Neural progenitor cell (in vitro differentiated cells): Measurements from ENCODE around the gene IFT172. TPM values are rescaled to one million over a fixed set of nuclear protein-coding genes. Genes with fewer than 3 reads are reported as not detected.
"Not testable (repeated sequence)": the region's sequence is repeated elsewhere in the genome, so short reads cannot be mapped to it uniquely, and the experiment has no call there.

ENCODE experiments used
- DNase-seq: peaks from one replicate; pipeline ENCODE4 v3.0.0-alpha.2; 2016; ENCODE audit warnings: low spot score
- H2AFZ ChIP-seq: fragments of 200-600 bp; sonication (generic); replicated peaks from 2 replicates; pipeline ENCODE4 v1.6.1; 2016; ENCODE audit warnings: antibody characterized with exemption
- H3F3A ChIP-seq: fragments of 200-600 bp; sonication (generic); 2 replicates; pipeline ENCODE4 v1.6.1; 2016; ENCODE audit warnings: antibody characterized with exemption, low read depth
- H3K27ac ChIP-seq: fragments of 200-600 bp; sonication (generic); 2 replicates; pipeline ENCODE4 v1.5.1; 2016; ENCODE audit warnings: mild to moderate bottlenecking
- H3K27me3 ChIP-seq: fragments of 200-600 bp; sonication (generic); 2 replicates; pipeline ENCODE4 v1.6.1; 2016; ENCODE audit warnings: mild to moderate bottlenecking, moderate library complexity
- H3K36me3 ChIP-seq: fragments of 200-600 bp; sonication (generic); 2 replicates; pipeline ENCODE4 v1.5.1; 2016
- H3K4me1 ChIP-seq: fragments of 200-600 bp; sonication (generic); 2 replicates; pipeline ENCODE4 v1.6.1; 2016; ENCODE audit warnings: mixed run types
- H3K4me2 ChIP-seq: fragments of 200-600 bp; sonication (generic); 2 replicates; pipeline ENCODE4 v1.6.1; 2016
- H3K4me3 ChIP-seq: fragments of 200-600 bp; sonication (generic); 2 replicates; pipeline ENCODE4 v1.5.1; 2016
- H3K79me2 ChIP-seq: fragments of 200-600 bp; sonication (generic); 2 replicates; pipeline ENCODE4 v1.6.1; 2016; ENCODE audit warnings: low read depth
- H3K9ac ChIP-seq: fragments of 200-600 bp; sonication (generic); 2 replicates; pipeline ENCODE4 v1.6.1; 2016
- H3K9me3 ChIP-seq: fragments of 200-600 bp; sonication (generic); 2 replicates; pipeline ENCODE4 v1.5.1; 2016; ENCODE audit warnings: low read depth
- H4K20me1 ChIP-seq: fragments of 200-600 bp; sonication (generic); 2 replicates; pipeline ENCODE4 v1.6.1; 2016; ENCODE audit warnings: low read depth
- H3K27ac Mint-ChIP-seq: 3 replicates; pipeline ENCODE4 v1.8.0; 2021; ENCODE audit warnings: mixed read lengths
- H3K27me3 Mint-ChIP-seq: 2 replicates; pipeline ENCODE4 v1.8.0; 2022; ENCODE audit warnings: low read depth, mild to moderate bottlenecking, inconsistent platforms, moderate library complexity, mixed read lengths; ENCODE audit not compliant: insufficient read depth
- H3K36me3 Mint-ChIP-seq: 3 replicates; pipeline ENCODE4 v1.8.0; 2021; ENCODE audit warnings: mixed read lengths
- H3K4me1 Mint-ChIP-seq: 3 replicates; pipeline ENCODE4 v1.8.0; 2021; ENCODE audit warnings: mixed read lengths
- H3K4me3 Mint-ChIP-seq: 3 replicates; pipeline ENCODE4 v1.8.0; 2021; ENCODE audit warnings: mild to moderate bottlenecking, moderate library complexity, mixed read lengths
- H3K9me3 Mint-ChIP-seq: 3 replicates; pipeline ENCODE4 v1.8.0; 2020; ENCODE audit warnings: mixed read lengths
- EZH2 ChIP-seq: fragments of 200-600 bp; sonication (generic); IDR thresholded peaks from 2 replicates; pipeline ENCODE4 v1.6.1; 2017; ENCODE audit warnings: antibody characterized with exemption, mild to moderate bottlenecking, moderate library complexity
- EZH2phosphoT487 ChIP-seq: fragments of 200-600 bp; sonication (generic); IDR thresholded peaks from 2 replicates; pipeline ENCODE4 v1.6.1; 2017; ENCODE audit warnings: antibody characterized with exemption
- total RNA-seq: library from RNA; depleted of rRNA; stranded (reverse); fragments of >200 nt; gene quantifications from 2 replicates; pipeline ENCODE4 v1.2.3, GENCODE V29; 2015; ENCODE audit warnings: low replicate concordance
- TF ChIP-seq, protein P1 (sequence below): fragments of 200-600 bp; sonication (generic); IDR thresholded peaks from 2 replicates; pipeline ENCODE4 v1.5.1; 2017; ENCODE audit warnings: antibody characterized with exemption, mild to moderate bottlenecking

The IFT172 gene
- total RNA-seq, 1 donor from 2014 or later: 20.3 TPM

DNA sequence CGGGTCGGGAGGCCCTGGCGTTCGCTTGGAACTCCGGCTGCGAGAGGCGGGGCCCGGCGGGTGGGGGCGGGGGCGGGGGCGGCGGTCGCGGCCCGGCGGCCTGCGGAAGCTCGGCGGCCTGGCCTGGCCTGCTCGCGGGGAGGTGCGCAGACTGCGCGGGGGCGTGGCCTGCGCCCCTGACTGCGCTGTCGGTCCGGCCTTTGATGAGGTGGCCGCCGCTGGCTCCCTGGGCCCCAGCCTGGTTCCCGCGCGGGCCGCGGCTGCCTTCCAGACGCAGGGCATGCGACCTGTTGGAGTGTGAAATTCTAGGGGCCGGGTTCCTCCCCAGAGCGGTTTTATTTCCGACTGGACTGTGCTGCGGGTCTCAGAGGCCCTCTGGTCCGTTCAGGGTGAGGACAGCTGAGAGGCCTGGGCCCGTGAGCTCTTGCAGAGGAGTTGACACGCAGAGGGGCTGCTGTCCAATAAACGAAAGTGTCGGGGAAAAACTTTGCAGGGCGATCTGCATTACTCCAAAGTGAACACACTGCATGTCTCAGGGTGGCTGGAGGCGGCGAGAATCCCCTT lies 60.5 kb downstream of the IFT172 start:
- Histone ChIP-seq H3K79me2 (peaks cover 47% of the 10 kb centered on the region), H3F3A (peaks cover 24% of the 10 kb centered on the region), H3K27ac (peak overlapping the region; percentile 95), H2AFZ (no peak overlapping the region), H3K9ac (peak overlapping the region; percentile 94), H3K4me3 (peak overlapping the region; percentile 94), H3K36me3 (peaks cover 3% of the 10 kb centered on the region), H3K9me3 (no peaks in the 10 kb centered on the region), H3K4me1 (peaks cover 12% of the 10 kb centered on the region), H3K4me2 (peak overlapping the region; percentile 89), H3K27me3 (no peaks in the 10 kb centered on the region), H4K20me1 (peaks cover 49% of the 10 kb centered on the region)
- DNase-seq: peak; percentile 95
- TF ChIP-seq EZH2phosphoT487 (no peak), EZH2 (no peak)
- TF ChIP-seq, protein P1, sequence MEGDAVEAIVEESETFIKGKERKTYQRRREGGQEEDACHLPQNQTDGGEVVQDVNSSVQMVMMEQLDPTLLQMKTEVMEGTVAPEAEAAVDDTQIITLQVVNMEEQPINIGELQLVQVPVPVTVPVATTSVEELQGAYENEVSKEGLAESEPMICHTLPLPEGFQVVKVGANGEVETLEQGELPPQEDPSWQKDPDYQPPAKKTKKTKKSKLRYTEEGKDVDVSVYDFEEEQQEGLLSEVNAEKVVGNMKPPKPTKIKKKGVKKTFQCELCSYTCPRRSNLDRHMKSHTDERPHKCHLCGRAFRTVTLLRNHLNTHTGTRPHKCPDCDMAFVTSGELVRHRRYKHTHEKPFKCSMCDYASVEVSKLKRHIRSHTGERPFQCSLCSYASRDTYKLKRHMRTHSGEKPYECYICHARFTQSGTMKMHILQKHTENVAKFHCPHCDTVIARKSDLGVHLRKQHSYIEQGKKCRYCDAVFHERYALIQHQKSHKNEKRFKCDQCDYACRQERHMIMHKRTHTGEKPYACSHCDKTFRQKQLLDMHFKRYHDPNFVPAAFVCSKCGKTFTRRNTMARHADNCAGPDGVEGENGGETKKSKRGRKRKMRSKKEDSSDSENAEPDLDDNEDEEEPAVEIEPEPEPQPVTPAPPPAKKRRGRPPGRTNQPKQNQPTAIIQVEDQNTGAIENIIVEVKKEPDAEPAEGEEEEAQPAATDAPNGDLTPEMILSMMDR: no peak
- peak overlapping the region; percentile 99 for H3K4me3 Mint-ChIP-seq
- H3K27me3 Mint-ChIP-seq: no peaks in the 10 kb centered on the region
- peaks cover 10% of the 10 kb centered on the region for H3K36me3 Mint-ChIP-seq
- H3K9me3 Mint-ChIP-seq: no peaks in the 10 kb centered on the region
- peak overlapping the region; percentile 95 for H3K27ac Mint-ChIP-seq
- peaks cover 26% of the 10 kb centered on the region for H3K4me1 Mint-ChIP-seq

DNA sequence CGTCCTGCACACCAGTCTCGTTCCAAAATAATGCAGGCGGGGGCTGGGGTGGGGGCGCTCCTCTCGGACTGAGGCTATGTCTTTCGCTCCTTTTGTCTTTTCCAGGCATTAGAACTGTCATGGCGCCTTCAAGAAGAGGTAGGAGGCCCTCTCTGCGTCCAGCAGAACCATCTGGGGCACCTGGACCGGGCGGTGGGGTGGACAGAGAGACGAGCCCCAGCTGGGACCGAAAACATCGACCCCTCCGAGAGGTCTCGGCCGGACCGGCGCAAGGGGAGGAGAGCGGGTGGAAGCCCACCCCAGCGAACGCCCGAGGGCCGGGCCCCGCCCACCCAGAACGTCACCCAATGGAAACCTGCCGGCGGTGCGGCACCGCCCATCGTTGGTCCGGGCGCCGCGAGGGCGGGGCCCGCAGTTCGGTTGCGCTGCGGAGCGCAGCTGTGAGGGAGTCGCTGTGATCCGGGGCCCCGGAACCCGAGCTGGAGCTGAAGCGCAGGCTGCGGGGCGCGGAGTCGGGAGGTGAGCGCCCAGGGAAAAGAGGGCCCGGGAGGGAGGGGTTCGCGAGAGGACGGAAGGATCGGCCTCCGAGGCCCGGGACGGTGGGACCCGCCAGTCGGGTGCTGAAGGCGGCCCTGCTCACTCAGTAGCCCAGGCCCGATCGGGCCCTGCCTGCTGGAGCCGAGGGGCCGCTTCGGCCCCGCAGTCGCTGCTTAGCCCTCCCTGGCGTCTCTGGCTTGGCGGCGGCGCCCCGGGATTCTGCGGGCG lies 61.1 kb downstream of the IFT172 start, which contains the start of gene NRBP1:
Gene NRBP1 (plus strand): TSS at position 419 of the 765 bp plus-strand sequence. CDS start 4,643 bp downstream, outside the sequence.
- Histone ChIP-seq H3K4me2 (peak within 1 kb of the TSS; percentile 89), H3F3A (peaks cover 24% of the 10 kb centered on the region), H2AFZ (peak within 1 kb of the TSS; percentile 59), H3K4me1 (peaks cover 12% of the 10 kb centered on the region), H3K4me3 (peak within 1 kb of the TSS; percentile 94), H3K79me2 (peaks cover 44% of the 10 kb centered on the region), H3K36me3 (no peaks in the 10 kb centered on the region), H3K9ac (peak within 1 kb of the TSS; percentile 94), H3K27me3 (no peaks in the 10 kb centered on the region), H4K20me1 (peaks cover 44% of the 10 kb centered on the region), H3K27ac (peak within 1 kb of the TSS; percentile 95), H3K9me3 (no peaks in the 10 kb centered on the region)
- no peaks in the 10 kb centered on the region for H3K9me3 Mint-ChIP-seq
- H3K4me1 Mint-ChIP-seq: peaks cover 26% of the 10 kb centered on the region
- H3K36me3 Mint-ChIP-seq: peaks cover 4% of the 10 kb centered on the region
- no peak for TF ChIP-seq EZH2phosphoT487
- TF ChIP-seq, protein P1: peak; percentile 6
- no peak for TF ChIP-seq EZH2
- no peaks in the 10 kb centered on the region for H3K27me3 Mint-ChIP-seq
- peak; percentile 98 for DNase-seq
- H3K27ac Mint-ChIP-seq: peak within 1 kb of the TSS; percentile 95
- H3K4me3 Mint-ChIP-seq: peak within 1 kb of the TSS; percentile 99

DNA sequence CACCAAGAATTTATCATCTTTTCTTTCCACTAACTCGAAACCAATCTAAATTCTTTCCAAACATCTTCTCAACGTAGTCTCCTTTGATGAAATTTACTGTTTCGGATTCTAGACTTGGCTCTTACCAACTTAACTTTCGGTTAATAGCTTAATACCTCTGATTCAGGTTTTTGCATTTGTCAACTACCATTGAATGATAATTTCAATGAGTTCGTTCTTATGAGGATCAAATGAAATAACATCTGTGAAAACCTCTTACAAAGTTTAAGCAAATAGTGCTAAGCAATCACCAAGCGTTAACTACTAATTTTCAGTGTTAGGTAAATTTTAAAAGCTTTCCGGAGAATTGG lies 61.7 kb downstream of the IFT172 start:
- TF ChIP-seq, protein P1: no peak
- TF ChIP-seq EZH2 (no peak), EZH2phosphoT487 (no peak)
- H4K20me1 ChIP-seq: peaks cover 38% of the 10 kb centered on the region
- peak overlapping the region; percentile 93 for H3K27ac Mint-ChIP-seq
- peaks cover 12% of the 10 kb centered on the region for H3K4me1 ChIP-seq
- H3K9ac ChIP-seq: peak overlapping the region; percentile 50
- peaks cover 38% of the 10 kb centered on the region for H3K79me2 ChIP-seq
- H3K4me3 ChIP-seq: peak overlapping the region; percentile 94
- H3K4me3 Mint-ChIP-seq: peak overlapping the region; percentile 94
- no peaks in the 10 kb centered on the region for H3K27me3 Mint-ChIP-seq
- H3K4me2 ChIP-seq: peak overlapping the region; percentile 85
- H2AFZ ChIP-seq: peak overlapping the region; percentile 59
- peaks cover 24% of the 10 kb centered on the region for H3F3A ChIP-seq
- DNase-seq: no peak
- H3K4me1 Mint-ChIP-seq: peaks cover 26% of the 10 kb centered on the region
- H3K27me3 ChIP-seq: no peaks in the 10 kb centered on the region
- no peaks in the 10 kb centered on the region for H3K36me3 ChIP-seq
- H3K27ac ChIP-seq: peak overlapping the region; percentile 84
- H3K36me3 Mint-ChIP-seq: no peaks in the 10 kb centered on the region
- H3K9me3 Mint-ChIP-seq: no peaks in the 10 kb centered on the region
- H3K9me3 ChIP-seq: no peaks in the 10 kb centered on the region

DNA sequence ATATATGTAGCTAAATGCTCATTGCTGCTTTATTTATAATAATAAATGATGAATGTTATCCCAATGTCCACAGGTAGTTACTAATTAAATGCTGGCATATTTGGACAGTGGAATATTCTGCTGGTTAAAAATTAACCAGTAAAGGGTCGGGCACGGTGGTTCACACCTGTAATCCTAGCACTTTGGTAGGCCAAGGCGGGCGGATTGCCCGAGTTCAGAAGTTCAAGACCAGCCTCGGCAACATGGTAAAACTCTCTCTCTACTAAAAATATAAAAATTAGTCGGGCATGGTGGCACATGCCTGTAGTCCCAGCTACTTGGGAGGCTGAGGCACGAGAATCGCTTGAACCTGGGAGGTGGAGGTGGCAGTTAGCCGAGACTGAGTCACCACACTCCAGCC lies 64.5 kb downstream of the IFT172 start:
- H2AFZ ChIP-seq, DNase-seq, H3K4me2 ChIP-seq, H3K9me3 Mint-ChIP-seq, H3K27me3 Mint-ChIP-seq, H3K9me3 ChIP-seq, H3K4me3 ChIP-seq, H3K27ac ChIP-seq, H3K36me3 ChIP-seq, H3K27me3 ChIP-seq, H3K4me3 Mint-ChIP-seq, H3K36me3 Mint-ChIP-seq, H3K27ac Mint-ChIP-seq, H3K9ac ChIP-seq: not testable (repeated sequence)
- peaks cover 10% of the 10 kb centered on the region for H3K79me2 ChIP-seq
- peaks cover 11% of the 10 kb centered on the region for H3K4me1 ChIP-seq
- peaks cover 13% of the 10 kb centered on the region for H3K4me1 Mint-ChIP-seq
- H3F3A ChIP-seq: peaks cover 24% of the 10 kb centered on the region
- peaks cover 10% of the 10 kb centered on the region for H4K20me1 ChIP-seq
